IMR-90 (cell line): Measurements from ENCODE around the gene ATP5ME. TPM values are rescaled to one million over a fixed set of nuclear protein-coding genes. Genes with fewer than 3 reads are reported as not detected.
A peak's percentile ranks its signal among the peaks of the same experiment; 100 is the strongest.

Experiments used
- ATAC-seq: fragments of 200-7000 bp; cut with Tn5 transposase; 2 replicates; pipeline ENCODE4 v1.9.1; 2020; ENCODE audit warnings: low read depth, mild to moderate bottlenecking, moderate library complexity
- BruUV-seq: library from RNA; stranded (reverse); fragments of 400-500 nt; replicated peaks from 2 replicates; lab custom pipeline; 2021; lab: Mats Ljungman, UMichigan
- CTCF ChIA-PET: fragments of 300-600 bp; formaldehyde crosslinking; extraction: SDS; loops from one replicate; lab custom pipeline; 2021; ENCODE audit warnings: antibody characterized with exemption; lab: Yijun Ruan, JAX
- POLR2A ChIA-PET: fragments of 300-600 bp; sonication (Branson Sonifier 250); formaldehyde crosslinking; loops from one replicate; lab custom pipeline; 2022; ENCODE audit warnings: antibody characterized with exemption; ENCODE audit not compliant: unreplicated experiment; lab: Charles Lee
- DNase-seq: peaks from one replicate; pipeline ENCODE4 v3.0.0; 2013
- H2AFZ ChIP-seq: replicated peaks from 2 replicates; pipeline ENCODE3; 2013; ENCODE audit warnings: low read length, mild to moderate bottlenecking; ENCODE audit not compliant: poor library complexity
- H2AK5ac ChIP-seq: 2 replicates; pipeline ENCODE4 v1.6.1; 2013; ENCODE audit warnings: low read depth, low read length, inconsistent platforms
- H2AK9ac ChIP-seq: replicated peaks from 2 replicates; pipeline ENCODE3; 2013; ENCODE audit warnings: mild to moderate bottlenecking, low read depth, low read length, moderate library complexity; ENCODE audit not compliant: poor library complexity
- H2BK120ac ChIP-seq: 2 replicates; pipeline ENCODE4 v1.6.1; 2013; ENCODE audit warnings: low read depth, low read length, inconsistent platforms
- H2BK15ac ChIP-seq: 3 replicates; pipeline ENCODE4 v1.6.1; 2013; ENCODE audit warnings: low read depth, low read length, inconsistent platforms
- H2BK20ac ChIP-seq: 2 replicates; pipeline ENCODE4 v1.6.1; 2013; ENCODE audit warnings: low read depth, mild to moderate bottlenecking, inconsistent platforms, low read length, moderate library complexity
- H2BK5ac ChIP-seq: 2 replicates; pipeline ENCODE4 v1.6.1; 2013; ENCODE audit warnings: mild to moderate bottlenecking, low read depth, low read length, inconsistent platforms; ENCODE audit not compliant: poor library complexity, severe bottlenecking
- H3K14ac ChIP-seq: replicated peaks from 2 replicates; pipeline ENCODE4 v1.6.1; 2013; ENCODE audit warnings: low read depth, low read length, inconsistent platforms
- H3K18ac ChIP-seq: 2 replicates; pipeline ENCODE4 v1.6.1; 2013; ENCODE audit warnings: low read depth, low read length, control low read depth
- H3K23ac ChIP-seq: 2 replicates; pipeline ENCODE4 v1.6.1; 2013; ENCODE audit warnings: low read depth, low read length, inconsistent platforms
- H3K27ac ChIP-seq: 2 replicates; pipeline ENCODE4 v1.5.1; 2013; ENCODE audit warnings: mild to moderate bottlenecking, control low read depth, low read length; ENCODE audit not compliant: insufficient read depth
- H3K27me3 ChIP-seq: 2 replicates; pipeline ENCODE4 v1.6.1; 2013; ENCODE audit warnings: low read length; ENCODE audit not compliant: control insufficient read depth, insufficient read depth
- H3K36me3 ChIP-seq: 2 replicates; pipeline ENCODE4 v1.6.1; 2013; ENCODE audit warnings: low read length, mixed read lengths; ENCODE audit not compliant: control insufficient read depth, insufficient read depth
- H3K4ac ChIP-seq: 2 replicates; pipeline ENCODE4 v1.6.1; 2013; ENCODE audit warnings: low read depth, low read length, inconsistent platforms
- H3K4me1 ChIP-seq: 2 replicates; pipeline ENCODE4 v1.6.1; 2013; ENCODE audit warnings: low read length, mixed read lengths; ENCODE audit not compliant: control insufficient read depth, insufficient read depth
- H3K4me2 ChIP-seq: 2 replicates; pipeline ENCODE4 v1.6.1; 2013; ENCODE audit warnings: low read depth, mild to moderate bottlenecking, control low read depth, low read length, moderate library complexity
- H3K4me3 ChIP-seq: 2 replicates; pipeline ENCODE4 v1.5.1; 2013; ENCODE audit warnings: low read depth, mild to moderate bottlenecking, control low read depth, low read length, moderate library complexity; ENCODE audit not compliant: insufficient read depth
- H3K56ac ChIP-seq: 2 replicates; pipeline ENCODE4 v1.6.1; 2013; ENCODE audit warnings: low read length, inconsistent platforms; ENCODE audit not compliant: insufficient read depth; ENCODE audit errors: extremely low read depth
- H3K79me1 ChIP-seq, 2 experiments: 2 replicates each; pipeline ENCODE4 v1.6.1; 2013; ENCODE audit warnings: low read length in 2 of 2, inconsistent platforms in 1 of 2, low read depth in 1 of 2
- H3K9ac ChIP-seq: 2 replicates; pipeline ENCODE4 v1.6.1; 2013; ENCODE audit warnings: low read depth, low read length, control low read depth
- H3K9me1 ChIP-seq: 2 replicates; pipeline ENCODE4 v1.6.1; 2013; ENCODE audit warnings: low read length, inconsistent platforms; ENCODE audit not compliant: insufficient read depth
- H3K9me3 ChIP-seq: 2 replicates; pipeline ENCODE4 v1.6.1; 2013; ENCODE audit warnings: low read length; ENCODE audit not compliant: control insufficient read depth, insufficient read depth
- H4K20me1 ChIP-seq: 2 replicates; pipeline ENCODE4 v1.6.1; 2013; ENCODE audit warnings: low read length, inconsistent platforms; ENCODE audit not compliant: insufficient read depth
- H4K5ac ChIP-seq: 2 replicates; pipeline ENCODE4 v1.6.1; 2013; ENCODE audit warnings: mild to moderate bottlenecking, low read depth, low read length, control low read depth
- H4K8ac ChIP-seq, 2 experiments: 2 replicates each; pipeline ENCODE4 v1.6.1; 2013; ENCODE audit warnings: low read depth in 2 of 2, low read length in 2 of 2, control low read depth in 1 of 2, inconsistent platforms in 1 of 2
- H4K91ac ChIP-seq: 2 replicates; pipeline ENCODE4 v1.6.1; 2013; ENCODE audit warnings: low read depth, low read length, inconsistent platforms; ENCODE audit not compliant: insufficient read depth
- BHLHE40 ChIP-seq: fragments of 150-350 bp; IDR thresholded peaks from 2 replicates; pipeline ENCODE4 v1.6.1; 2016; ENCODE audit warnings: mild to moderate bottlenecking, low read depth, low read length
- CEBPB ChIP-seq: IDR thresholded peaks from 2 replicates; pipeline ENCODE4 v1.6.1; 2012; ENCODE audit warnings: low read depth, low read length, improper control_type of control experiment
- FOS ChIP-seq: fragments of 150-350 bp; IDR thresholded peaks from 2 replicates; pipeline ENCODE4 v1.6.1; 2016; ENCODE audit warnings: low read depth, low read length
- MAFK ChIP-seq: IDR thresholded peaks from 2 replicates; pipeline ENCODE4 v1.6.1; 2012; ENCODE audit warnings: low read depth, low read length, improper control_type of control experiment
- MXI1 ChIP-seq: IDR thresholded peaks from 2 replicates; pipeline ENCODE4 v1.6.1; 2012; ENCODE audit warnings: low read depth, mild to moderate bottlenecking, low read length, moderate library complexity, borderline replicate concordance
- NFE2L2 ChIP-seq: fragments of 150-350 bp; IDR thresholded peaks from 2 replicates; pipeline ENCODE4 v1.6.1; 2016; ENCODE audit warnings: low read depth, mild to moderate bottlenecking, low read length
- POLR2A ChIP-seq: IDR thresholded peaks from 2 replicates; pipeline ENCODE4 v1.6.1; 2012; ENCODE audit warnings: mild to moderate bottlenecking, low read depth, low read length
- RAD21 ChIP-seq: IDR thresholded peaks from 2 replicates; pipeline ENCODE4 v1.6.1; 2012; ENCODE audit warnings: low read length, improper control_type of control experiment
- RFX5 ChIP-seq: IDR thresholded peaks from 2 replicates; pipeline ENCODE4 v1.8.0; 2012; ENCODE audit warnings: low read depth, mild to moderate bottlenecking, low read length, moderate library complexity
- SMC3 ChIP-seq: fragments of 150-350 bp; IDR thresholded peaks from 2 replicates; pipeline ENCODE4 v1.6.1; 2016; ENCODE audit warnings: low read depth, mild to moderate bottlenecking, antibody characterized with exemption, low read length, moderate library complexity
- USF2 ChIP-seq: fragments of 150-350 bp; IDR thresholded peaks from 2 replicates; pipeline ENCODE4 v1.6.1; 2017; ENCODE audit warnings: mild to moderate bottlenecking, antibody characterized with exemption, low read length, low read depth
- WGBS, 2 experiments: methylation state at CpG; one replicate each; pipeline versions ENCODE4 v1.1.5 to v1.1.7; 2013; ENCODE audit warnings: missing lambda C conversion rate in 2 of 2; ENCODE audit not compliant: insufficient read length in 1 of 2; ENCODE audit errors: extremely low coverage in 2 of 2; 5-methylcytosine and 5-hydroxymethylcytosine counted together
- dilution Hi-C: fragments of 300-500 bp; cut with HindIII; formaldehyde crosslinking; loops from one replicate; pipeline ENCODE4 v1.14.3; 2018; ENCODE audit warnings: low sequenced_read_pairs; ENCODE audit not compliant: unreplicated experiment
- in situ Hi-C: fragments of 300-500 bp; cut with MboI; formaldehyde crosslinking; loops from 3 replicates; pipeline ENCODE4 v1.14.3; 2019; ENCODE audit warnings: low sequenced_read_pairs, inconsistent platforms, mixed read lengths
- intact Hi-C: fragments of 100-400 bp; cut with micrococcal nuclease; formaldehyde crosslinking; loops from 2 replicates; pipeline ENCODE4 v1.10.0; 2022
- polyA plus RNA-seq, 3 experiments: library from polyadenylated mRNA; depleted of rRNA; stranded (reverse); fragments of >200 nt; gene quantifications; 2 replicates each; pipeline ENCODE4 v1.2.3, GENCODE V29; 2012; ENCODE audit warnings: low replicate concordance in 1 of 3
- total RNA-seq: library from RNA; depleted of rRNA; stranded (reverse); fragments of >200 nt; gene quantifications from 2 replicates; pipeline ENCODE4 v1.2.3, GENCODE V29; 2012
- TF ChIP-seq, protein P1 (sequence below): fragments of 150-350 bp; IDR thresholded peaks from 2 replicates; pipeline ENCODE4 v1.6.1; 2016; ENCODE audit warnings: low read depth, mild to moderate bottlenecking, low read length, moderate library complexity, borderline replicate concordance

The ATP5ME gene
- total and polyA plus RNA-seq, 2 of the 4 experiments (the other 2 are of a cell fraction): 39.3 to 603 TPM

- intact Hi-C loops: no loop called here
- WGBS, 2 experiments: 81% methylated on average over 5 of the region's 27 CpGs; no CpG with 5 or more reads in 1 of the 2 experiments
- Histone ChIP-seq H3K4me3 (no peak overlapping the region), H4K20me1 (no peaks in the 10 kb centered on the region), H2AFZ (peak overlapping the region; percentile 82), H2AK9ac (no peak overlapping the region), H3K56ac (no peak overlapping the region), H2AK5ac (no peak overlapping the region), H3K9me1 (peaks cover 3% of the 10 kb centered on the region), H3K9ac (no peak overlapping the region), H4K8ac (no peak overlapping the region; a peak in 1 of 4 replicates), H3K14ac (peak overlapping the region; percentile 52; the same call in 1 of the 2 replicates), H2BK120ac (no peak overlapping the region), H3K79me1 (peaks cover 2% of the 10 kb centered on the region in 2 experiments; a peak in 1 of 4 replicates), H2BK15ac (no peak overlapping the region), H3K27ac (no peak overlapping the region), H3K36me3 (no peaks in the 10 kb centered on the region), H2BK5ac (no peak overlapping the region), H3K4me1 (peaks cover 4% of the 10 kb centered on the region; the same call in 1 of the 2 replicates), H4K5ac (no peak overlapping the region), H3K9me3 (no peaks in the 10 kb centered on the region), H4K91ac (no peak overlapping the region), H3K18ac (no peak overlapping the region), H3K4me2 (no peak overlapping the region), H3K4ac (peak overlapping the region; percentile 37; the same call in 1 of the 2 replicates), H2BK20ac (no peak overlapping the region; the same call in 1 of the 2 replicates), H3K23ac (no peak overlapping the region), H3K27me3 (peaks cover 10% of the 10 kb centered on the region)
- dilution Hi-C loops: no loop called here
- TF ChIP-seq USF2 (no peak), MAFK (no peak), CEBPB (no peak), RAD21 (no peak), SMC3 (no peak), MXI1 (no peak), RFX5 (no peak), FOS (no peak), BHLHE40 (no peak), POLR2A (no peak), NFE2L2 (no peak)
- TF ChIP-seq, protein P1, sequence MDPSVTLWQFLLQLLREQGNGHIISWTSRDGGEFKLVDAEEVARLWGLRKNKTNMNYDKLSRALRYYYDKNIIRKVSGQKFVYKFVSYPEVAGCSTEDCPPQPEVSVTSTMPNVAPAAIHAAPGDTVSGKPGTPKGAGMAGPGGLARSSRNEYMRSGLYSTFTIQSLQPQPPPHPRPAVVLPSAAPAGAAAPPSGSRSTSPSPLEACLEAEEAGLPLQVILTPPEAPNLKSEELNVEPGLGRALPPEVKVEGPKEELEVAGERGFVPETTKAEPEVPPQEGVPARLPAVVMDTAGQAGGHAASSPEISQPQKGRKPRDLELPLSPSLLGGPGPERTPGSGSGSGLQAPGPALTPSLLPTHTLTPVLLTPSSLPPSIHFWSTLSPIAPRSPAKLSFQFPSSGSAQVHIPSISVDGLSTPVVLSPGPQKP: no peak
- no TSS peak for BruUV-seq
- CTCF ChIA-PET: no interaction called here
- POLR2A ChIA-PET: interaction anchor here (1.0 kb wide), 1 partner anchor 12 kb away, joined by 11 read pairs; no protein-coding TSS in a partner anchor
- ATAC-seq (no peak), DNase-seq (no peak)
- in situ Hi-C loops: no loop called here
These were observed 25.9 kb upstream of the ATP5ME start for GRCh38 chr4:699816-700580.
